Measurements from ENCODE around the gene BPIFB4.

DNA sequence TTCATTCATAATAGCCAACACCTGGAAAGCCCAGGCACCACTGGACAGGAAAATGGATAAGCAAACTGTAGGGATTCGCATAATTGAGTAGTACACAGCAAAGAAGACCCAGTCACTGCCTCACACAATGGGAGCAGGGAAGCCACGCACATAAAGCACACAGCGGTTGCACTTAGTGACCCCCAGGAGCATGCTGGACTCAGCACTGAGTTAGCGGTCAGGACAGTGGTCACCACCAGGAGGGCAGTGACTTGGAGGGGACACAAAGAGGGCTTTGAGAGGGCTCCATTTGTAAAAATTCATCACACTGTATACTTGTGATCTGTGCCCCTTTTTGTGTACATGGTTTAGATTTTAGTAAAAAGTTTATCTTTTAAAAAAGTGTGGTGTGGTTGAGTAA lies 28.1 kb upstream of the BPIFB4 start:
- TF ChIP-seq POLR2A (IDR thresholded peaks at IDR 0.05; ENCODE audit: low read depth, low read length) (no peak), CHD1 (IDR thresholded peaks at IDR 0.05; ENCODE audit: low read depth, low read length) (no peak), CEBPB (IDR thresholded peaks at IDR 0.05; ENCODE audit: low read depth, low read length) (no peak), BHLHE40 (IDR thresholded peaks at IDR 0.05; ENCODE audit: low read depth, low read length) (no peak), RAD21 (IDR thresholded peaks at IDR 0.05; ENCODE audit: low read length) (no peak), MXI1 (IDR thresholded peaks at IDR 0.05; ENCODE audit: borderline replicate concordance, low read depth, low read length) (no peak), SMC3 (IDR thresholded peaks at IDR 0.05; ENCODE audit: low read depth, low read length) (no peak), RFX5 (IDR thresholded peaks at IDR 0.05; ENCODE audit: low read depth, low read length) (no peak), NFE2L2 (IDR thresholded peaks at IDR 0.05; ENCODE audit: low read depth, low read length) (no peak), MAFK (IDR thresholded peaks at IDR 0.05; ENCODE audit: low read depth, low read length) (no peak), USF2 (IDR thresholded peaks at IDR 0.05; ENCODE audit: low read depth, low read length) (no peak), FOS (IDR thresholded peaks at IDR 0.05; ENCODE audit: low read depth, low read length) (no peak)
- TF ChIP-seq, protein P1, sequence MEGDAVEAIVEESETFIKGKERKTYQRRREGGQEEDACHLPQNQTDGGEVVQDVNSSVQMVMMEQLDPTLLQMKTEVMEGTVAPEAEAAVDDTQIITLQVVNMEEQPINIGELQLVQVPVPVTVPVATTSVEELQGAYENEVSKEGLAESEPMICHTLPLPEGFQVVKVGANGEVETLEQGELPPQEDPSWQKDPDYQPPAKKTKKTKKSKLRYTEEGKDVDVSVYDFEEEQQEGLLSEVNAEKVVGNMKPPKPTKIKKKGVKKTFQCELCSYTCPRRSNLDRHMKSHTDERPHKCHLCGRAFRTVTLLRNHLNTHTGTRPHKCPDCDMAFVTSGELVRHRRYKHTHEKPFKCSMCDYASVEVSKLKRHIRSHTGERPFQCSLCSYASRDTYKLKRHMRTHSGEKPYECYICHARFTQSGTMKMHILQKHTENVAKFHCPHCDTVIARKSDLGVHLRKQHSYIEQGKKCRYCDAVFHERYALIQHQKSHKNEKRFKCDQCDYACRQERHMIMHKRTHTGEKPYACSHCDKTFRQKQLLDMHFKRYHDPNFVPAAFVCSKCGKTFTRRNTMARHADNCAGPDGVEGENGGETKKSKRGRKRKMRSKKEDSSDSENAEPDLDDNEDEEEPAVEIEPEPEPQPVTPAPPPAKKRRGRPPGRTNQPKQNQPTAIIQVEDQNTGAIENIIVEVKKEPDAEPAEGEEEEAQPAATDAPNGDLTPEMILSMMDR (conservative IDR thresholded peaks at IDR 0.05; ENCODE audit: low read depth, low read length): no peak
- TF ChIP-seq, protein P2, sequence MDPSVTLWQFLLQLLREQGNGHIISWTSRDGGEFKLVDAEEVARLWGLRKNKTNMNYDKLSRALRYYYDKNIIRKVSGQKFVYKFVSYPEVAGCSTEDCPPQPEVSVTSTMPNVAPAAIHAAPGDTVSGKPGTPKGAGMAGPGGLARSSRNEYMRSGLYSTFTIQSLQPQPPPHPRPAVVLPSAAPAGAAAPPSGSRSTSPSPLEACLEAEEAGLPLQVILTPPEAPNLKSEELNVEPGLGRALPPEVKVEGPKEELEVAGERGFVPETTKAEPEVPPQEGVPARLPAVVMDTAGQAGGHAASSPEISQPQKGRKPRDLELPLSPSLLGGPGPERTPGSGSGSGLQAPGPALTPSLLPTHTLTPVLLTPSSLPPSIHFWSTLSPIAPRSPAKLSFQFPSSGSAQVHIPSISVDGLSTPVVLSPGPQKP (IDR thresholded peaks at IDR 0.05; ENCODE audit: borderline replicate concordance, low read depth, low read length): no peak

All from IMR-90 (cell line).